Suprapubic skin (tissue), 3 donors: ENCODE data around the gene PSENEN.

ENCODE experiments used
- CTCF ChIP-seq, 2 donors: fragments of 200-600 bp in 1 of 2; fragments of 450-650 bp in 1 of 2; sonication (generic) in 1 of 2; IDR thresholded peaks; one replicate each; pipeline ENCODE4 v1.5.1; 2016 to 2019; ENCODE audit warnings: antibody characterized with exemption in 2 of 2, mild to moderate bottlenecking in 1 of 2, moderate library complexity in 1 of 2
- POLR2AphosphoS5 ChIP-seq, 3 donors: sonication (generic); formaldehyde crosslinking; IDR thresholded peaks; one replicate each; pipeline ENCODE4 v1.6.1; 2017; ENCODE audit warnings: antibody characterized with exemption in 3 of 3

DNA sequence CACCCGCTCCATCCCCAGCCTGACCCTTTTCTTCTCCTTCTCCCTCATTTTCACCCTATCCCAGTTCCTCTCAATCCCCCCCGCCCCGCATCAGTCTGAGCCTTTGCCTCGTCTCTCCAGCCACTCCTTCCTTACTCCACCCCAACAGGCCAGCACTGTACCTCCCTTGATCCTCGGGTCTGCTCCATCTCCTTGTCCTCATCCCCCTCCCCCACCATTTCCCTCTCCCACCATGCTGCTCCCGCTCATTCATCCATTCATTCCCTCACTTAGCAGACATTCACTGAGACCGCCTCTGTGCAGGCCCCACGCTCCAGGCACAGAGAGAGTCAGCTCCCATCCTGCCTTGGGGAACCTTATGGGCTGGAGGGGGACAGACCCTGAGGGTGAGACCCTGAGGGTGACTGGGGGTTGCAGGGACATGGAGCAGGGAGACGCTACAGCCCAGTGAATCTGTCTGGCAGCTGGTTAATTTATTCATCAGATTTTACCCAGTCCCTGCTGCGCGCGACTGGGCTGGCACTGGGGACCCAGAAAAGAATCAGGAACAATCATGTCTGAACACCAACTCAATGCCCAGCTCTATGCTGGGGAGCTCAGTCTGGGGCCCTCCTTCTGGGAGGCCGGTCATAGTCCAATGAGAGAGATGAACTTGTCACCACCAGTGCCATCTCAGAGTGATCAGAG, 30.8 kb downstream of the PSENEN start:
- TF ChIP-seq CTCF (IDR thresholded peaks at IDR 0.05) (no peak), POLR2AphosphoS5 (IDR thresholded peaks at IDR 0.05) (no peak)
